HG03064 (cell line): Measurements from ENCODE around the gene SESN3.
"Not testable (repeated sequence)": the region's sequence is repeated elsewhere in the genome, so short reads cannot be mapped to it uniquely, and the experiment has no call there.

ENCODE experiments used
- ATAC-seq: cut with Tn5 transposase; IDR thresholded peaks from one replicate; pipeline ENCODE4 v1.9.1; 2021; ENCODE audit warnings: low read depth; ENCODE audit not compliant: unreplicated experiment

Gene SESN3, protein sequence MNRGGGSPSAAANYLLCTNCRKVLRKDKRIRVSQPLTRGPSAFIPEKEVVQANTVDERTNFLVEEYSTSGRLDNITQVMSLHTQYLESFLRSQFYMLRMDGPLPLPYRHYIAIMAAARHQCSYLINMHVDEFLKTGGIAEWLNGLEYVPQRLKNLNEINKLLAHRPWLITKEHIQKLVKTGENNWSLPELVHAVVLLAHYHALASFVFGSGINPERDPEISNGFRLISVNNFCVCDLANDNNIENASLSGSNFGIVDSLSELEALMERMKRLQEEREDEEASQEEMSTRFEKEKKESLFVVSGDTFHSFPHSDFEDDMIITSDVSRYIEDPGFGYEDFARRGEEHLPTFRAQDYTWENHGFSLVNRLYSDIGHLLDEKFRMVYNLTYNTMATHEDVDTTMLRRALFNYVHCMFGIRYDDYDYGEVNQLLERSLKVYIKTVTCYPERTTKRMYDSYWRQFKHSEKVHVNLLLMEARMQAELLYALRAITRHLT

GRCh38 chr11:95231127-95231880 lies at the start of gene SESN3:
Gene SESN3, minus strand, starts transcription at chr11:95231202. Its CDS starts 342 bp downstream, at chr11:95230860.
- ATAC-seq = peak; percentile 95

DNA sequence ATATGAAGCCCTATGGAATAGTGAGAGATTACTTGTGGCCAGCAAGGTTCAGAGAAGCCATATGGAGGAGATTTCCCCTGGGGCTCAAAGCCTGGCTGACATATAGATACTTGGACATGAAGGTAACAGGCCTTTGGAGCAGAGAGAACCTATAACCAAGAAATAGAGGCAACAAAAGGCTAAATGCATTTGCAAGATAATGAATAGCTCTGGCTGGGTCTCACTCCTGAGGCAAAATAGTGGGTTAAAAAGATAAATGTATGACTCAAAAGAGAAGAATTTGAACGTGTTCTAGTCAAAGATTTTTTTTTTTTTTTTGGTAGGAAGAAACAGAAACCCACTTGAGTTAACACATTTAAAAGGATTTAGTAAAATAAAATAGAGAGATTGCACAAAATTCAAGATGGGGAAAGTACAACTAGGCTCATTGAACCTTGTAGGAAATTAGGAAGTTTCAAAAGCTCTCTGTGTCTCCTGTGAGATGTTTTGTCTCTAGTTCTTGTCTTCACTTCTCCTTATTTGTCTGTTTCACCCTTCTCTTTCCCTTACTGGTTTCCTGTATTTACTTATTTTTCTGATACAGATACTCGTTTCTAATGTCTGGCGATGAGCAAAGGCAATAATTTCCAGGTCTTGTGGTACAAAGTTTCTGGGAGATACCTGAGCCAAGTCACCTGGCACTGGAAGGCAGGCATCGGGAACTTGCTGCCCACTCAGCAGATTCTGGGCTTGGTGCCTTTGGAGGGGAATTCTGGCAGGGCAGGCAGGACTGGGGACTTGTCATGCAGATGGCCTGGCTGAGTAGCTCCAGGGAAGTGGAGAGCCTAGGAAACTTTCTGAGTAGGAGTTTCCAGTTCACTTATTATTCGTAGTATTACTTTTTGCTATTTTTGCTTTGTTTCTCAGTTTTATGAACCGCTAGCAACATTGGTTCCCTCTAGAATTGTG lies 49.2 kb upstream of the SESN3 start:
- no peak for ATAC-seq

GRCh38 chr11:95277868-95278267 lies 46.9 kb upstream of the SESN3 start:
- no peak for ATAC-seq

DNA sequence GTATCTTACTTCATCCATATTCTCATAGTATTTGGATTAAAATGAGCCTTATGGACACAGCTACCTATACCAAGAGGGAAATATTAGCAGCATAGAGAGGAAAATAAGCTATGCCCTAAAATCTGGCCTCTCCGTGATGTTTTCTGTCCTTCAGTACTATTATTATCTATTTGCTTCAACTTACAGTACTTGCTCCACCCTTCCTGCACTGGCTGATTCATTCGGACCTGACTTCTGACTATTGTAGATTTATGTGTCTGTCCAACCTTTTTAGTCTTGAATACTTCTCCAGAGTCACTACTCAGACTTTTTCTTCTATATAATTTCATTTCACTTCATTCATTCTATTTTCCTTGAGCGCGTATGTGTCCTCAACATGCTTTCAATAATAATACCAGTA lies 45.1 kb upstream of the SESN3 start:
- ATAC-seq = no peak

GRCh38 chr11:95273618-95274017 lies 42.6 kb upstream of the SESN3 start:
- not testable (repeated sequence) for ATAC-seq

- ATAC-seq = no peak
Measured at GRCh38 chr11:95269036-95269819, 38.2 kb upstream of the SESN3 start.

GRCh38 chr11:95268391-95268790 lies 37.4 kb upstream of the SESN3 start:
- no peak for ATAC-seq

DNA sequence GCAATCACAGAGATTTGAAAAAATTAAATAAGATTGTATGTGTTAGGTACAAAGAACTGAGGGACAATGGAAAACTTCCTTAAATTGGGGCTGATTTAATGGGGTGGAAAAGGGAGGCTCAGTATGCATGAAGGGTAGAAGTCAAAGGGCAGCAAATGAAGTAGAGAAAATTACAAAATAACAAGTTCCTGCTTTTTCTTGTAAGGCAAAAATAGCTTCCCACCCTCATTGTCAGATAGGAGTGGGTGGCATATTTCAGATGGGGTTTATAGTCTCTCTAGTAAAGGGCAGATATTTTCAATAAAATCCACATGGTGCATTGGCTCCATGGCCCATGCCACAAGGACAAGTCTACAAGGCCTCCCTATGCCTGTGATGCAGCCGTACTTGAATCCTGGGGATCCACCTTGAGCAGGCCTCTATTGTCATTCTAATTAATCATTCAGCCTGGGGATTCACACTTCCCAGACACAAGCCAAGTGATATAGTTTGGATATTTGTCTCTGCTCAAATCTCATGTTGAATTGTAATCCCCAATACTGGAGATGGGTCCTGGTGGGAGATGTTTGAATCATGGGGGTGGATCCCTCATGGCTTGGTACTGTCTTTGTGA lies 36.7 kb upstream of the SESN3 start:
- no peak for ATAC-seq

DNA sequence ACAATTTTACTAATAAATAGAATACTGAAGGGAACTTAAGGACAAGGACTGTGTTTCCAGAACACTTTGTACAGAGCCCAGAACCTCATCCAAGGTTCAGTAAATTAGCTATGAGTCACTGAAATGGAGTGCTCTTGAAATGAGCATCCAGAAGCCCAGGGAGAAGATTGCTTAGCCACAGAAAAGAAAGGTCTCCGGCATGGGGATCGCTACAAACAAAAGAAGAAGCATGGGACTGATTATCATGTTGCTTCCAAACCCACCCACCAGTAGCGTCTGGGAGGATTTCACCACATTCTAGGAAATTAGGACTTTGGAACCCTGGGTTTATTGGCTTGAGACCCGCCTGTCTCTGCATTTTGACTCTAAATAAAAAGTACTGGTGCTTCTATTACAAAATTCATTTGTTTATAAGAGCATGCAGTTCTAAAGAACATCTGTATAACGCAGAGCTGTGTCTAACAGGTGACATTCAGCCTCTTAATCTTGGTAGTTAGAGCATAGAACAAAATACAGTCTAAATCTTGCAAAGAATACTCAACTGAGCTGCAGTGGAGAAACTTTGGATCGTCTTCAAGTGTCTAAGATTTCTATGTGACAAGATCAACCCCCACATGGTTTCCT lies 35.9 kb upstream of the SESN3 start:
- ATAC-seq = no peak

GRCh38 chr11:95264881-95265280 lies 33.9 kb upstream of the SESN3 start:
- ATAC-seq = no peak

- ATAC-seq = no peak
Measured at GRCh38 chr11:95262994-95263765, 32.2 kb upstream of the SESN3 start.

DNA sequence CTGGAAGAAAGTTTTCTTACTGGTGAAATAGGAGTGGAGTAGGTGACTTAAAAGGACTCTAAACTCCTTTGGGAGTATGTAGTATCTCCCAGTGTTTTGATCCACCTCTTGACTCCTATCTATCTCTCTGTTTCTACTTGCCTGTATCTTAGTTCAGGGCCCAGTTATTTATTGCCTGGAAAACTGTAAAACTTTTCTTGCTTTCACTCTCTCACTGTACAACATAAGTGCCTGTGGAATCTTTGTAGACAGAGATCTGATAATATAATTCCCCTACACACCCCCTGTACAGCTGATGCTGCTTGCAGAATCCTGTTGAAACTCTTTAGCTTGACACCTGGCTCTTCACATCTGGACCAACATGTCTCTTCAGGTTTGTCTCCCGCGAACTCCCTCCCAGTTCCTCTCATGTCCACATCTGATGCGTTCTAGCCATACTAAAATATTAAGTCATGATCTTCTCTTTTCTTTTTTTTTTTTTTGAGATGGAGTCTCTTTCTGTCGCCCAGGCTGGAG lies 26.5 kb upstream of the SESN3 start:
- no peak for ATAC-seq

- no peak for ATAC-seq
Measured at GRCh38 chr11:95256321-95256779, 25.3 kb upstream of the SESN3 start.

GRCh38 chr11:95255251-95256145 lies 24.5 kb upstream of the SESN3 start:
- ATAC-seq = no peak

- peak; percentile 12 for ATAC-seq
Measured at GRCh38 chr11:95254716-95255115, 23.7 kb upstream of the SESN3 start.

GRCh38 chr11:95254131-95254704 lies 23.2 kb upstream of the SESN3 start:
- peak; percentile 98 for ATAC-seq
